Endothelial cell of umbilical vein (primary cell): ENCODE measurements around the gene GCH1.

Source experiments
- CTCF ChIP-seq, 2 donors: IDR thresholded peaks; 1 replicate in 1 of 2; 2 replicates in 1 of 2; pipeline ENCODE4 v1.5.1; 2011; ENCODE audit warnings: low read length in 2 of 2, mild to moderate bottlenecking in 2 of 2, moderate library complexity in 2 of 2, control low read depth in 1 of 2, inconsistent platforms in 1 of 2, low read depth in 1 of 2; ENCODE audit not compliant: insufficient read depth in 1 of 2; ENCODE audit errors: extremely low read depth in 1 of 2
- POLR2A ChIP-seq: IDR thresholded peaks from 2 replicates; pipeline ENCODE4 v1.6.1; 2012; ENCODE audit warnings: low read depth, mild to moderate bottlenecking, control low read depth, low read length

- no peak for TF ChIP-seq POLR2A
- TF ChIP-seq CTCF (IDR thresholded peaks at IDR 0.05; ENCODE audit: extremely low read depth in 1 of 2, insufficient read depth in 1 of 2, low read depth in 1 of 2, low read length in 2 of 2), result no peak
Measured at GRCh38 chr14:54805070-54805444, 97.6 kb downstream of the GCH1 start.
